NCI-H1436 (cell line): Measurements from ENCODE around the gene LILRA2.
"Not testable (repeated sequence)": the region's sequence is repeated elsewhere in the genome, so short reads cannot be mapped to it uniquely, and the experiment has no call there.

Experiments used
- DNase-seq: peaks from one replicate; lab custom pipeline; 2025; lab: John Stamatoyannopoulos, UW

Gene LILRA2

GRCh38 chr19:54609356-54609791 is 35.8 kb downstream of the LILRA2 start:
- DNase-seq, result no peak

- no peak for DNase-seq
These were observed 38.8 kb downstream of the LILRA2 start for GRCh38 chr19:54612428-54612827.

GRCh38 chr19:54614726-54615125 is 41.1 kb downstream of the LILRA2 start:
- DNase-seq, result no peak

GRCh38 chr19:54616057-54616456 is 42.5 kb downstream of the LILRA2 start:
- no peak for DNase-seq

GRCh38 chr19:54616821-54617560 is 43.4 kb downstream of the LILRA2 start:
- DNase-seq, result no peak

GRCh38 chr19:54620464-54620863 is 46.9 kb downstream of the LILRA2 start:
- DNase-seq, result no peak

- DNase-seq, result no peak
These were observed 48.8 kb downstream of the LILRA2 start for GRCh38 chr19:54622431-54622830.

GRCh38 chr19:54624234-54624633 is 50.6 kb downstream of the LILRA2 start:
- DNase-seq, result not testable (repeated sequence)

- DNase-seq, result not testable (repeated sequence)
These were observed 51.5 kb downstream of the LILRA2 start for GRCh38 chr19:54624934-54625730.

GRCh38 chr19:54626757-54627156 is 53.2 kb downstream of the LILRA2 start:
- no peak for DNase-seq

GRCh38 chr19:54627912-54628311 is 54.3 kb downstream of the LILRA2 start:
- not testable (repeated sequence) for DNase-seq

GRCh38 chr19:54630262-54630661 is 56.7 kb downstream of the LILRA2 start, which contains the start of gene LILRB1:
Gene LILRB1 (plus strand): TSS chr19:54630484. CDS start chr19:54631074, 590 bp downstream.
- DNase-seq, result not testable (repeated sequence)

- no peak for DNase-seq
These were observed 57.2 kb downstream of the LILRA2 start for GRCh38 chr19:54630782-54631181.

GRCh38 chr19:54631489-54632337 is 58.1 kb downstream of the LILRA2 start:
- DNase-seq, result not testable (repeated sequence)

GRCh38 chr19:54632517-54632916 is 58.9 kb downstream of the LILRA2 start:
- not testable (repeated sequence) for DNase-seq

- no peak for DNase-seq
These were observed 59.8 kb downstream of the LILRA2 start for GRCh38 chr19:54633401-54633800.

- not testable (repeated sequence) for DNase-seq
These were observed 62.5 kb downstream of the LILRA2 start for GRCh38 chr19:54636081-54636480.

- no peak for DNase-seq
These were observed 65.1 kb downstream of the LILRA2 start for GRCh38 chr19:54638683-54639082.
